Ishikawa (cell line): ENCODE results near the gene TRIP13.

Experiments
- CEBPB ChIP-seq: IDR thresholded peaks from 2 replicates; pipeline ENCODE4 v1.6.1; 2012
- CREB1 ChIP-seq: IDR thresholded peaks from 2 replicates; pipeline ENCODE4 v1.6.1; 2012; ENCODE audit warnings: low read depth
- EGR1 ChIP-seq: IDR thresholded peaks from 2 replicates; pipeline ENCODE4 v1.6.1; 2012
- EP300 ChIP-seq: IDR thresholded peaks from 2 replicates; pipeline ENCODE4 v1.6.1; 2012; ENCODE audit warnings: borderline replicate concordance
- FOXM1 ChIP-seq: IDR thresholded peaks from 2 replicates; pipeline ENCODE4 v1.6.1; 2012; ENCODE audit warnings: low read depth, borderline replicate concordance
- NFIC ChIP-seq: IDR thresholded peaks from 2 replicates; pipeline ENCODE4 v1.6.1; 2012
- RAD21 ChIP-seq: IDR thresholded peaks from 2 replicates; pipeline ENCODE4 v1.6.1; 2012; ENCODE audit warnings: low read depth
- TAF1 ChIP-seq: IDR thresholded peaks from 2 replicates; pipeline ENCODE4 v1.6.1; 2012; ENCODE audit warnings: low read depth, mild to moderate bottlenecking
- TCF12 ChIP-seq: IDR thresholded peaks from 2 replicates; pipeline ENCODE4 v1.6.1; 2012; ENCODE audit warnings: low read depth
- TEAD4 ChIP-seq: IDR thresholded peaks from 2 replicates; pipeline ENCODE4 v1.6.1; 2012
- YY1 ChIP-seq: IDR thresholded peaks from 2 replicates; pipeline ENCODE4 v1.6.1; 2012; ENCODE audit warnings: low read depth
- ZBTB7A ChIP-seq: IDR thresholded peaks from 2 replicates; pipeline ENCODE4 v1.6.1; 2012; ENCODE audit warnings: low read depth
- TF ChIP-seq, protein P1 (sequence below): IDR thresholded peaks from 2 replicates; pipeline ENCODE4 v1.6.1; 2012
- TF ChIP-seq, protein P2 (sequence below): IDR thresholded peaks from 2 replicates; pipeline ENCODE4 v1.6.1; 2012; ENCODE audit warnings: low read depth, mild to moderate bottlenecking
- TF ChIP-seq, protein P3 (sequence below): IDR thresholded peaks from 2 replicates; pipeline ENCODE4 v1.6.1; 2012

TRIP13 gene

GRCh38 chr5:965604-966344 lies 73.1 kb downstream of the TRIP13 start:
- TF ChIP-seq CEBPB (no peak), TAF1 (no peak), TCF12 (no peak), FOXM1 (no peak), YY1 (no peak), RAD21 (no peak), EGR1 (no peak), CREB1 (no peak), TEAD4 (no peak), NFIC (no peak)
- TF ChIP-seq, protein P1, sequence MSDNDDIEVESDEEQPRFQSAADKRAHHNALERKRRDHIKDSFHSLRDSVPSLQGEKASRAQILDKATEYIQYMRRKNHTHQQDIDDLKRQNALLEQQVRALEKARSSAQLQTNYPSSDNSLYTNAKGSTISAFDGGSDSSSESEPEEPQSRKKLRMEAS = no peak
- TF ChIP-seq, protein P2, sequence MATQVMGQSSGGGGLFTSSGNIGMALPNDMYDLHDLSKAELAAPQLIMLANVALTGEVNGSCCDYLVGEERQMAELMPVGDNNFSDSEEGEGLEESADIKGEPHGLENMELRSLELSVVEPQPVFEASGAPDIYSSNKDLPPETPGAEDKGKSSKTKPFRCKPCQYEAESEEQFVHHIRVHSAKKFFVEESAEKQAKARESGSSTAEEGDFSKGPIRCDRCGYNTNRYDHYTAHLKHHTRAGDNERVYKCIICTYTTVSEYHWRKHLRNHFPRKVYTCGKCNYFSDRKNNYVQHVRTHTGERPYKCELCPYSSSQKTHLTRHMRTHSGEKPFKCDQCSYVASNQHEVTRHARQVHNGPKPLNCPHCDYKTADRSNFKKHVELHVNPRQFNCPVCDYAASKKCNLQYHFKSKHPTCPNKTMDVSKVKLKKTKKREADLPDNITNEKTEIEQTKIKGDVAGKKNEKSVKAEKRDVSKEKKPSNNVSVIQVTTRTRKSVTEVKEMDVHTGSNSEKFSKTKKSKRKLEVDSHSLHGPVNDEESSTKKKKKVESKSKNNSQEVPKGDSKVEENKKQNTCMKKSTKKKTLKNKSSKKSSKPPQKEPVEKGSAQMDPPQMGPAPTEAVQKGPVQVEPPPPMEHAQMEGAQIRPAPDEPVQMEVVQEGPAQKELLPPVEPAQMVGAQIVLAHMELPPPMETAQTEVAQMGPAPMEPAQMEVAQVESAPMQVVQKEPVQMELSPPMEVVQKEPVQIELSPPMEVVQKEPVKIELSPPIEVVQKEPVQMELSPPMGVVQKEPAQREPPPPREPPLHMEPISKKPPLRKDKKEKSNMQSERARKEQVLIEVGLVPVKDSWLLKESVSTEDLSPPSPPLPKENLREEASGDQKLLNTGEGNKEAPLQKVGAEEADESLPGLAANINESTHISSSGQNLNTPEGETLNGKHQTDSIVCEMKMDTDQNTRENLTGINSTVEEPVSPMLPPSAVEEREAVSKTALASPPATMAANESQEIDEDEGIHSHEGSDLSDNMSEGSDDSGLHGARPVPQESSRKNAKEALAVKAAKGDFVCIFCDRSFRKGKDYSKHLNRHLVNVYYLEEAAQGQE = no peak
- TF ChIP-seq, protein P3, sequence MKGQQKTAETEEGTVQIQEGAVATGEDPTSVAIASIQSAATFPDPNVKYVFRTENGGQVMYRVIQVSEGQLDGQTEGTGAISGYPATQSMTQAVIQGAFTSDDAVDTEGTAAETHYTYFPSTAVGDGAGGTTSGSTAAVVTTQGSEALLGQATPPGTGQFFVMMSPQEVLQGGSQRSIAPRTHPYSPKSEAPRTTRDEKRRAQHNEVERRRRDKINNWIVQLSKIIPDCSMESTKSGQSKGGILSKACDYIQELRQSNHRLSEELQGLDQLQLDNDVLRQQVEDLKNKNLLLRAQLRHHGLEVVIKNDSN = no peak

- TF ChIP-seq TCF12 = no peak
- no peak for TF ChIP-seq EP300
- TF ChIP-seq CREB1 = no peak
- TF ChIP-seq, protein P2 = no peak
- TF ChIP-seq CEBPB = no peak
- TF ChIP-seq TAF1 = no peak
These were observed 73.6 kb downstream of the TRIP13 start for GRCh38 chr5:966345-966710.

DNA sequence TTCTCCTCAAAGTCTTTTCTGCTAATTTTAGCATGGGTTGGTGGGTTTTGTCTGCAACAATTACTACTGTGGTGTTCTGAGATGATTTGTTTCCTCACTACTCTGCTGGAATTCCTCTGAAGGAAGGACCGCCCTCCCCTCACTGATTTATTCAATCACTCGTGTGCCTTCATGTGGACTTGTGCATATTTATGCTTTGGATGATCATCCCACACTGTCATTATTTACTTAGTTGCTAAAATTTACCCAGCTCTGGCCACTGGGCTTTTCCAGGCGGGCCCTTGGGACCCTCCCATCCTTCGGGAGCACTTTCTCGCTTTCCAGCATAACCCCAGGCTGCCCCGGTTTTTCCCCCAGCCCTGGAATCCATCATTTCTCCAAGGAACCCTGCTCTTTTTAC lies 74.3 kb downstream of the TRIP13 start:
- TF ChIP-seq NFIC (no peak), CEBPB (no peak), CREB1 (no peak), TEAD4 (no peak), EGR1 (no peak), EP300 (no peak), TCF12 (no peak), ZBTB7A (no peak), YY1 (no peak), RAD21 (no peak), TAF1 (no peak), FOXM1 (no peak)
- TF ChIP-seq, protein P1 = no peak
- TF ChIP-seq, protein P2 = no peak
- TF ChIP-seq, protein P3 = no peak
